ENCODE measurements around the gene GIMD1.

The GIMD1 gene

DNA sequence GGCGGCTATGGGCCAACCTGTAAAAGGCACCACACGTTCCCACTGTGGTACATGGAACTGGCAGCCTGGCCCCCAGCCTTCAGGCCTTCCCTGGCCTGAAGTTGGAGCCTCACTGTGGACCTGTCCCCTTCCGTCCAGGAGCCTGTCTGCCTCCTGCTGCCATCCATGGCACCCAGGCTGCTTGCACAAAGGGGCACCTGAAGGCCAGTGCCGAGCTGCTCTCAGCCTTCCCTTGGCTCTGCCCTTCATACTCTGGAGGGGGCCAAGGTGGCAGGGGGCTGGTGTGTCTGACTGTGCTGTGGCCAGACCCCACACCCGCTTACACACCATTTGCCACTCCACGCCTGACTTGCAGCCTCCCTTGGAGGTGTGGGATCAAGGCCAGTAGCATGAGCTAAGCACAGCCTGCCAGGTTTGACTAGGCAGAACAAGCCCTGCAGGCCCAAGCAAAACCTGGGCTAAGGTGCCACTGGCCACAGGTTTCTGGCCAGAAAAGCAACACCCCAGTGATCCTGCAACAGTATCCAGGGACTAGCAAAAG is 17.3 kb upstream of the GIMD1 start:
- TF ChIP-seq, protein P1, sequence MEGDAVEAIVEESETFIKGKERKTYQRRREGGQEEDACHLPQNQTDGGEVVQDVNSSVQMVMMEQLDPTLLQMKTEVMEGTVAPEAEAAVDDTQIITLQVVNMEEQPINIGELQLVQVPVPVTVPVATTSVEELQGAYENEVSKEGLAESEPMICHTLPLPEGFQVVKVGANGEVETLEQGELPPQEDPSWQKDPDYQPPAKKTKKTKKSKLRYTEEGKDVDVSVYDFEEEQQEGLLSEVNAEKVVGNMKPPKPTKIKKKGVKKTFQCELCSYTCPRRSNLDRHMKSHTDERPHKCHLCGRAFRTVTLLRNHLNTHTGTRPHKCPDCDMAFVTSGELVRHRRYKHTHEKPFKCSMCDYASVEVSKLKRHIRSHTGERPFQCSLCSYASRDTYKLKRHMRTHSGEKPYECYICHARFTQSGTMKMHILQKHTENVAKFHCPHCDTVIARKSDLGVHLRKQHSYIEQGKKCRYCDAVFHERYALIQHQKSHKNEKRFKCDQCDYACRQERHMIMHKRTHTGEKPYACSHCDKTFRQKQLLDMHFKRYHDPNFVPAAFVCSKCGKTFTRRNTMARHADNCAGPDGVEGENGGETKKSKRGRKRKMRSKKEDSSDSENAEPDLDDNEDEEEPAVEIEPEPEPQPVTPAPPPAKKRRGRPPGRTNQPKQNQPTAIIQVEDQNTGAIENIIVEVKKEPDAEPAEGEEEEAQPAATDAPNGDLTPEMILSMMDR (IDR thresholded peaks at IDR 0.05; ENCODE audit: unreplicated experiment in 3 of 3): no peak
- no peaks in the 10 kb centered on the region for H3K27me3 Mint-ChIP-seq (ENCODE audit: low read depth)
- H3K4me1 Mint-ChIP-seq: no peaks in the 10 kb centered on the region
- no peaks in the 10 kb centered on the region for H3K9me3 Mint-ChIP-seq
- no peak overlapping the region for H3K4me3 Mint-ChIP-seq
- no peaks in the 10 kb centered on the region for H3K36me3 Mint-ChIP-seq (ENCODE audit: low read depth)
- no peak overlapping the region for H3K27ac Mint-ChIP-seq

DNA sequence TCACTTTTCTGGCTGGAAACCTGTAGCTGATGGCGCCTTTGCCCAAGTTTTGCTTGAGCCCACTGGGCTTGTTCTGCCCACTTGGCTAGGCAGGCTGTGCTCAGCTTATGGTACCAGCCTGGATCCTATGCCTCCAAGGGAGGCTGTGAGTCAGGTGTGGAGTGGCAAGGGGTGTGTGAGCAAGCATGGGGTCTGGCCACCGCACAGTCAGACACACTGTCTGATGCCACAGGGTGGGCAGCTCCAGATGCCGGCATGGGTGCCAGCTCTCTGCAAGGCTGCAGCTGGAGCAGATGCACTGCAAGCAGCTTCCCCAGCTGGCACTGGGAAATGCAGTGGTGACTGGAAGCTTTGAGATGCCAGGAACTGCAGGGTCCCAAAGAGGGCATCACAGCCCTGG is 16.3 kb upstream of the GIMD1 start:
- no peak overlapping the region for H3K27ac Mint-ChIP-seq
- no peaks in the 10 kb centered on the region for H3K4me1 Mint-ChIP-seq
- no peak overlapping the region for H3K4me3 Mint-ChIP-seq
- TF ChIP-seq, protein P1 (IDR thresholded peaks at IDR 0.05; ENCODE audit: unreplicated experiment in 3 of 3): no peak
- no peaks in the 10 kb centered on the region for H3K27me3 Mint-ChIP-seq (ENCODE audit: low read depth)
- H3K9me3 Mint-ChIP-seq: no peaks in the 10 kb centered on the region
- no peaks in the 10 kb centered on the region for H3K36me3 Mint-ChIP-seq (ENCODE audit: low read depth)

DNA sequence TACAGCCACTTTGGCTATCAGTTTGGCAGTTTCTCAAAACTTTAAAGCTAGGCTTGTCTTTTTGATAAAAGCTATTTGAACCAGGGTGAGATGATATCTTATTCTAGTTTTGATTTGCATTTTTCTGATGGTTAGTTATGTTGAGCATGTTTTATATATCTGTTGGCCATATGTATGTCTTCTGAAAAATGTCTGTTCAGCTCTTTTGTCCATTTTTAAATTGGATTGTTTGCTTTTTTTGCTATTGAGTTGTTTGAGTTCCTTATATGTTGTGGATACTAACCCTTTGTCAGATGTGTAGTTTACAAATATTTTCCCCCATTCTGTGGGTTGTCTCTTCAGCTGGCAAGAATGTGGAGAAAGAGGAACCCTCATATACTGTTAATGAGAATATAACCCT is 11.6 kb upstream of the GIMD1 start:
- H3K9me3 Mint-ChIP-seq: no peaks in the 10 kb centered on the region
- H3K36me3 Mint-ChIP-seq (ENCODE audit: low read depth): no peaks in the 10 kb centered on the region
- TF ChIP-seq, protein P1 (IDR thresholded peaks at IDR 0.05; ENCODE audit: unreplicated experiment in 3 of 3): no peak
- H3K27me3 Mint-ChIP-seq (ENCODE audit: low read depth): no peaks in the 10 kb centered on the region
- no peak overlapping the region for H3K4me3 Mint-ChIP-seq
- H3K27ac Mint-ChIP-seq: no peak overlapping the region
- H3K4me1 Mint-ChIP-seq: no peaks in the 10 kb centered on the region

DNA sequence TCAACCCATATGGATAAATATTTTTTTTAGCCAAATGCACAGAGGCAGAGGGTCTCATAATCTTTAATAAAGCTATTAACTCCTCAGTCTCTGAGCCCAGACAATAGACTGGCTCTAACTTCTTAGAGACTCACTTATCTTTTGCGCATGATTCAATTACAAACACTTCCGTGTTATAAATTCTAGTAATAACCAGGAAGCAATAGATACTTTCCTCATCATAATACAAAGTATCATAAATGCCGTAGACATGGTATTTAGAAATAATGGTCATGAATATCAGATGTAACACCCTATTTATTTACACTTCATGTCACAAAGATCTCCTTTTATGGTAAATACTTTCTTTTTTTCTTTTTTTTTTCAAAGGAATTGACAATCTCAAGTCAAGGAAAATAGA is 4.4 kb upstream of the GIMD1 start:
- no peak overlapping the region for H3K4me3 Mint-ChIP-seq
- H3K27ac Mint-ChIP-seq: no peak overlapping the region
- TF ChIP-seq, protein P1 (IDR thresholded peaks at IDR 0.05; ENCODE audit: unreplicated experiment in 3 of 3): no peak
- H3K36me3 Mint-ChIP-seq (ENCODE audit: low read depth): no peaks in the 10 kb centered on the region
- no peaks in the 10 kb centered on the region for H3K27me3 Mint-ChIP-seq (ENCODE audit: low read depth)
- H3K4me1 Mint-ChIP-seq: peaks cover 10% of the 10 kb centered on the region
- H3K9me3 Mint-ChIP-seq: no peaks in the 10 kb centered on the region

DNA sequence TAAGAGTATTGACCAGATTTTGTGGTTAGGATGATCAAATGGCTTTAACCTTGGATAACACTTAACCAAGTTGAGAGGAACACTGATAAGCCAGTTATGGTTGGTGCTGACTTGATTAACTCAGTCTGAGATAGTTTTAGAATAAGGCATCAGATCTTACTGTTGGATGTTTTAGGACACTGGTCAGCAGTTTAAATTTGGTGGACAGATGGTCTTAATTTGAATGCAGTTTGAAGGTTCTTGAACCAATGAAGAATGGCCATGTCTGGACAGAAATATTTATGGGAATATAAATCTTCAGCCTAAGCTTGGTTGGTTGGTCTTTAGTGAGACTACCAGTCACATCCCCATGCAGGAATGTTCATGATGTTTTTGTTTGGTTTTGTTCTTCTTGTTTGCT is 2.6 kb upstream of the GIMD1 start:
- TF ChIP-seq, protein P1 (IDR thresholded peaks at IDR 0.05; ENCODE audit: unreplicated experiment in 3 of 3): no peak
- H3K9me3 Mint-ChIP-seq: no peaks in the 10 kb centered on the region
- no peak overlapping the region for H3K27ac Mint-ChIP-seq
- H3K27me3 Mint-ChIP-seq (ENCODE audit: low read depth): no peaks in the 10 kb centered on the region
- H3K4me3 Mint-ChIP-seq: no peak overlapping the region
- peaks cover 10% of the 10 kb centered on the region for H3K4me1 Mint-ChIP-seq
- no peaks in the 10 kb centered on the region for H3K36me3 Mint-ChIP-seq (ENCODE audit: low read depth)

DNA sequence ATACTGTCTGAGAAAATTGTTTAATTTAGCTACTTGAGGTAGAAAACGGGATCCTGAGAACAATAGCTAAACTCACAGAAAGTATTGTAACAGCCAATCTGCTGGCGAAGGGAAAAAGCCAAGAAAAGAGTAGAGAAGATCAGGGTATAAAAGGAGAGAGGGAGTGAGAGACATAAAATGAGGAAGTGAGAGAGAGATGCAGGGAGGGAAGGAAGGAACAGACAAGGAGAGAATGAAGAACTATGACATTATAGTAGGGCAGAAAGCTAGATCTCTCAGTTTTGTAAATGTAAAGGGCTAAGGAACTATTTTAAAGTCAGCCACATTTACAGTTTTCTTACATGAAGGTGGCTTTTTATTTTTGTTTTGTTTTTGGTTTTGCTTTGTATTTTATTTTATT is 1.6 kb upstream of the GIMD1 start:
- H3K36me3 Mint-ChIP-seq (ENCODE audit: low read depth): no peaks in the 10 kb centered on the region
- no peaks in the 10 kb centered on the region for H3K9me3 Mint-ChIP-seq
- no peaks in the 10 kb centered on the region for H3K27me3 Mint-ChIP-seq (ENCODE audit: low read depth)
- TF ChIP-seq, protein P1 (IDR thresholded peaks at IDR 0.05; ENCODE audit: unreplicated experiment in 3 of 3): no peak
- H3K4me3 Mint-ChIP-seq: no peak overlapping the region
- H3K27ac Mint-ChIP-seq: peak overlapping the region; percentile 19 to 26 (median 24)
- peaks cover 10% of the 10 kb centered on the region for H3K4me1 Mint-ChIP-seq

Measured in nephron (organoid).